ENCODE results near the gene B4GALNT1. TPM values are rescaled to one million over a fixed set of nuclear protein-coding genes. Genes with fewer than 3 reads are reported as not detected.

B4GALNT1 gene
- total RNA-seq, 1 donor from 2014 or later, result 21.4 TPM

- TF ChIP-seq CTCF (IDR thresholded peaks at IDR 0.05), result no peak
- peaks cover 2% of the 10 kb centered on the region for H3K36me3 Mint-ChIP-seq (ENCODE audit: low read depth)
- H3K4me1 Mint-ChIP-seq (ENCODE audit: low read depth), result peaks cover 41% of the 10 kb centered on the region
- no peak for DNase-seq (ENCODE audit: low spot score)
- H3K27ac Mint-ChIP-seq (ENCODE audit: unreplicated experiment), result peak overlapping the region; percentile 64
- H3K27me3 Mint-ChIP-seq (ENCODE audit: low read depth), result no peaks in the 10 kb centered on the region
- no peaks in the 10 kb centered on the region for H3K9me3 Mint-ChIP-seq (ENCODE audit: low read depth)
- H3K4me3 Mint-ChIP-seq (ENCODE audit: unreplicated experiment), result no peak overlapping the region
Observed at GRCh38 chr12:57609101-57609780, 23.8 kb downstream of the B4GALNT1 start.

GRCh38 chr12:57607958-57608663 is 24.9 kb downstream of the B4GALNT1 start:
- Mint-ChIP-seq H3K36me3 (ENCODE audit: low read depth) (peaks cover 2% of the 10 kb centered on the region), H3K4me1 (ENCODE audit: low read depth) (peaks cover 51% of the 10 kb centered on the region), H3K27me3 (ENCODE audit: low read depth) (no peaks in the 10 kb centered on the region), H3K4me3 (ENCODE audit: unreplicated experiment) (no peak overlapping the region), H3K27ac (ENCODE audit: unreplicated experiment) (no peak overlapping the region), H3K9me3 (ENCODE audit: low read depth) (no peaks in the 10 kb centered on the region)
- DNase-seq (ENCODE audit: low spot score), result no peak
- TF ChIP-seq CTCF (IDR thresholded peaks at IDR 0.05), result no peak

DNA sequence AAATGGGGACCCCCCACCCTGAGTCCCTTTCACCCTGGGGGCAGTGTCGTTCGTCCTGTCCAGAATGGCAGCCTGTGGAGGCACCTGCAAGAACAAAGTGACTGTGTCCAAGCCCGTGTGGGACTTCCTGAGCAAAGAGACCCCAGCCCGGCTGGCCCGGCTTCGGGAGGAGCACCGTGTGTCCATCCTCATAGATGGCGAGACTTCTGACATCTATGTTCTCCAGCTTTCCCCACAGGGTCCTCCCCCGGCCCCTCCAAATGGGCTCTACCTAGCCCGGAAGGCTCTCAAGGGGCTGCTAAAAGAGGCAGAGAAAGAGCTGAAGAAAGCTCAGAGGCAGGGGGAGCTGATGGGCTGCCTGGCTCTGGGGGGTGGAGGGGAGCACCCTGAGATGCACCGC is 26.2 kb downstream of the B4GALNT1 start:
- no peak overlapping the region for H3K4me3 Mint-ChIP-seq (ENCODE audit: unreplicated experiment)
- no peak overlapping the region for H3K27ac Mint-ChIP-seq (ENCODE audit: unreplicated experiment)
- H3K4me1 Mint-ChIP-seq (ENCODE audit: low read depth), result peaks cover 46% of the 10 kb centered on the region

GRCh38 chr12:57606399-57606798 is 26.6 kb downstream of the B4GALNT1 start:
- no peaks in the 10 kb centered on the region for H3K27me3 Mint-ChIP-seq (ENCODE audit: low read depth)
- no peak overlapping the region for H3K4me3 Mint-ChIP-seq (ENCODE audit: unreplicated experiment)

More for the DNA sequence above, 26.2 kb downstream of the B4GALNT1 start:
- no peaks in the 10 kb centered on the region for H3K27me3 Mint-ChIP-seq (ENCODE audit: low read depth)
- no peaks in the 10 kb centered on the region for H3K9me3 Mint-ChIP-seq (ENCODE audit: low read depth)
- no peak for TF ChIP-seq CTCF (IDR thresholded peaks at IDR 0.05)
- H3K36me3 Mint-ChIP-seq (ENCODE audit: low read depth), result peaks cover 6% of the 10 kb centered on the region
- DNase-seq (ENCODE audit: low spot score), result no peak

More at GRCh38 chr12:57606399-57606798, 26.6 kb downstream of the B4GALNT1 start:
- TF ChIP-seq CTCF (IDR thresholded peaks at IDR 0.05), result no peak
- Mint-ChIP-seq H3K36me3 (ENCODE audit: low read depth) (peaks cover 11% of the 10 kb centered on the region), H3K27ac (ENCODE audit: unreplicated experiment) (no peak overlapping the region), H3K4me1 (ENCODE audit: low read depth) (peaks cover 45% of the 10 kb centered on the region), H3K9me3 (ENCODE audit: low read depth) (no peaks in the 10 kb centered on the region)
- DNase-seq (ENCODE audit: low spot score), result no peak
